ENCODE measurements around the gene MAPK8IP2. TPM values are rescaled to one million over a fixed set of nuclear protein-coding genes. Genes with fewer than 3 reads are reported as not detected.

The MAPK8IP2 gene
- total and polyA plus RNA-seq, 10 of the 15 experiments (the other 5 are each of a cell fraction or from before 2014, with no cell fraction given): 0.01 to 0.13 (median 0.06) TPM; not detected in 4

DNA sequence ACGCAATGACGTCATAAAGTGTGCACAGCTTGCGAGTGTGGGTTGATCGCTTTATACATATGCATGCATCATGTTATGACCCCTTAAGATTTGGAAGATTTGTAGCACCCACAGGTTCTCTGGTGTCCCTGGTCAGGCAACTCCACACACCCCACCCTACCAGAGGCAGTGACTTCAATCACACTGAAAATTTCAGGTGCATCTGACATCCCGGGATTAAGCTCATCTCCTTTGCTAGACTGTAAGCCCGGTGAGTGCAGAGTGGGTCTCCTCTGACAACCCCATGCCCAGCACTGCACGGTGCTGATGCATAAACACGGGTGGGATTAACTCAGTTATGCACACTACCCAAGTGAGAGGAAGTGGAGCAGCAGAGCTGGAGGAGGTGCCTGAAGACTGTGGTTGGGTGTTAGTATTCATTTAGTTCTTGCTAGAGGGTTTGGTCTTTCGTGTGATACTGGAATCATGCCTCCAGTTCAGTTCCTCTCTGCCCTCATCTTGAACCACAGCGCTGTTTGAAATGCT is 20.8 kb downstream of the MAPK8IP2 start:
- DNase-seq (ENCODE audit: low read depth, low spot score) (peak; percentile 69), FAIRE-seq (peak; percentile 92), ATAC-seq (peak; percentile 81)
- no TSS peak for BruUV-seq (replicated peaks)
- POLR2A ChIA-PET: interaction anchor here (0.5 to 2.1 kb wide), 12 partner anchors 39 to 370 kb away, joined by 3 to 11 read pairs (median 5); partner anchors contain the start of genes CHKB, HDAC10, LMF2 and NCAPH2
- intact Hi-C loops (cut with micrococcal nuclease; ENCODE audit: unreplicated experiment) (loop anchor here (5.0 kb wide), 3 partner anchors 71 to 379 kb away; no protein-coding TSS in a partner anchor), in situ Hi-C loops (cut with MboI) (loop anchor here (5.0 kb wide), 1 partner anchor 94 kb away; the partner anchor contains the start of gene SCO2)
- peak overlapping the region; percentile 70 for H3K4me3 ChIP-seq
- peaks cover 28% of the 10 kb centered on the region for H3K4me1 ChIP-seq (ENCODE audit: control insufficient read depth, insufficient read depth, low read length)
- H3K79me2 ChIP-seq (ENCODE audit: control insufficient read depth, insufficient read depth, low read length): no peaks in the 10 kb centered on the region
- no peaks in the 10 kb centered on the region for H3K27me3 ChIP-seq (replicated peaks in 1 of 2; ENCODE audit: control insufficient read depth in 2 of 2, insufficient read depth in 2 of 2, low read length in 1 of 2)
- CTCF ChIA-PET: interaction anchor here (0.5 to 3.5 kb wide), 50 partner anchors 9 to 472 kb away, joined by 3 to 32 read pairs (median 6); partner anchors contain the start of genes KLHDC7B, LMF2, NCAPH2 and PLXNB2
- H4K20me1 ChIP-seq (ENCODE audit: control insufficient read depth, insufficient read depth): no peaks in the 10 kb centered on the region
- WGBS (ENCODE audit: insufficient coverage, insufficient replicate concordance, low lambda C conversion rate, missing lambda C conversion rate): 0% methylated on average over 10 of the region's 10 CpGs
- peak overlapping the region; percentile 100 for H3K4me2 ChIP-seq (ENCODE audit: control insufficient read depth, insufficient read depth)
- no peaks in the 10 kb centered on the region; a peak in 2 of 4 replicates for H3K36me3 ChIP-seq (ENCODE audit: control insufficient read depth in 2 of 2, insufficient read depth in 2 of 2, low read length in 1 of 2)
- peak overlapping the region; percentile 97 for H3K27ac ChIP-seq (ENCODE audit: control insufficient read depth, insufficient read depth)
- no peaks in the 10 kb centered on the region for H3K9me3 ChIP-seq (replicated peaks; ENCODE audit: control insufficient read depth, insufficient read depth, low read length)
- RAD21 ChIA-PET (ENCODE audit: unreplicated experiment): interaction anchor here (0.5 to 4.0 kb wide), 27 partner anchors 11 to 380 kb away, joined by 3 to 43 read pairs (median 4); partner anchors contain the start of genes HDAC10, LMF2, NCAPH2 and SCO2
- SMC1A ChIA-PET (ENCODE audit: uncharacterized antibody, unreplicated experiment): interaction anchor here (0.7 to 3.4 kb wide), 23 partner anchors 12 to 380 kb away, joined by 3 to 20 read pairs (median 4); partner anchors contain the start of genes CHKB, LMF2, NCAPH2 and SCO2
- H2AFZ ChIP-seq (ENCODE audit: control insufficient read depth, low read depth, low read length): peak overlapping the region; percentile 87
- peak overlapping the region; percentile 84 for H3K9ac ChIP-seq (ENCODE audit: control insufficient read depth, insufficient read depth, low read length)
- no peak for TF ChIP-seq STAT1 (conservative IDR thresholded peaks at IDR 0.05)
- peak; percentile 53; the same call in 1 of the 2 replicates for TF ChIP-seq PAX5 (IDR thresholded peaks at IDR 0.05; ENCODE audit: borderline replicate concordance, low read depth, low read length)
- TF ChIP-seq SREBF1 (IDR thresholded peaks at IDR 0.05; ENCODE audit: low read length): no peak
- TF ChIP-seq YY1 (IDR thresholded peaks at IDR 0.05; ENCODE audit: low read depth, low read length): 0 out of 2 replicates have a peak, but pooled peaks have one; percentile 10
- 0 out of 2 replicates have a peak, but pooled peaks have one; percentile 49 for TF ChIP-seq CBFB (IDR thresholded peaks at IDR 0.05; ENCODE audit: low read depth)
- no peak for TF ChIP-seq HDGF (IDR thresholded peaks at IDR 0.05)
- TF ChIP-seq RUNX3 (IDR thresholded peaks at IDR 0.05; ENCODE audit: low read length): peak; percentile 85
- TF ChIP-seq, protein P1, sequence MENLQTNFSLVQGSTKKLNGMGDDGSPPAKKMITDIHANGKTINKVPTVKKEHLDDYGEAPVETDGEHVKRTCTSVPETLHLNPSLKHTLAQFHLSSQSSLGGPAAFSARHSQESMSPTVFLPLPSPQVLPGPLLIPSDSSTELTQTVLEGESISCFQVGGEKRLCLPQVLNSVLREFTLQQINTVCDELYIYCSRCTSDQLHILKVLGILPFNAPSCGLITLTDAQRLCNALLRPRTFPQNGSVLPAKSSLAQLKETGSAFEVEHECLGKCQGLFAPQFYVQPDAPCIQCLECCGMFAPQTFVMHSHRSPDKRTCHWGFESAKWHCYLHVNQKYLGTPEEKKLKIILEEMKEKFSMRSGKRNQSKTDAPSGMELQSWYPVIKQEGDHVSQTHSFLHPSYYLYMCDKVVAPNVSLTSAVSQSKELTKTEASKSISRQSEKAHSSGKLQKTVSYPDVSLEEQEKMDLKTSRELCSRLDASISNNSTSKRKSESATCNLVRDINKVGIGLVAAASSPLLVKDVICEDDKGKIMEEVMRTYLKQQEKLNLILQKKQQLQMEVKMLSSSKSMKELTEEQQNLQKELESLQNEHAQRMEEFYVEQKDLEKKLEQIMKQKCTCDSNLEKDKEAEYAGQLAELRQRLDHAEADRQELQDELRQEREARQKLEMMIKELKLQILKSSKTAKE (IDR thresholded peaks at IDR 0.05; ENCODE audit: low read depth, poor library complexity, severe bottlenecking): no peak
- TF ChIP-seq GATAD2B (conservative IDR thresholded peaks at IDR 0.05; ENCODE audit: low read depth): peak; percentile 48
- peak; percentile 73; the same call in 2 of the 3 replicates for TF ChIP-seq POU2F2 (IDR thresholded peaks at IDR 0.05; ENCODE audit: borderline replicate concordance, low read depth, low read length)
- TF ChIP-seq, protein P2, sequence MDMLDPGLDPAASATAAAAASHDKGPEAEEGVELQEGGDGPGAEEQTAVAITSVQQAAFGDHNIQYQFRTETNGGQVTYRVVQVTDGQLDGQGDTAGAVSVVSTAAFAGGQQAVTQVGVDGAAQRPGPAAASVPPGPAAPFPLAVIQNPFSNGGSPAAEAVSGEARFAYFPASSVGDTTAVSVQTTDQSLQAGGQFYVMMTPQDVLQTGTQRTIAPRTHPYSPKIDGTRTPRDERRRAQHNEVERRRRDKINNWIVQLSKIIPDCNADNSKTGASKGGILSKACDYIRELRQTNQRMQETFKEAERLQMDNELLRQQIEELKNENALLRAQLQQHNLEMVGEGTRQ (IDR thresholded peaks at IDR 0.05; ENCODE audit: borderline replicate concordance, low read depth, low read length): no peak; the same call in 1 of the 2 replicates
- 0 out of 2 replicates have a peak, but pooled peaks have one; percentile 33 for TF ChIP-seq POLR2A (IDR thresholded peaks at IDR 0.05; ENCODE audit: low read depth, low read length)
- TF ChIP-seq SMARCA5 (IDR thresholded peaks at IDR 0.05): peak; percentile 5; the same call in 1 of the 2 replicates
- TF ChIP-seq DPF2 (IDR thresholded peaks at IDR 0.05): peak; percentile 17; the same call in 1 of the 2 replicates
- 0 out of 2 replicates have a peak, but pooled peaks have one; percentile 23 for TF ChIP-seq IRF4 (IDR thresholded peaks at IDR 0.05; ENCODE audit: low read depth, low read length)
- peak; percentile 48; the same call in 1 of the 2 replicates for TF ChIP-seq POLR2AphosphoS5 (IDR thresholded peaks at IDR 0.05; ENCODE audit: low read length)
- peak; percentile 22; the same call in 1 of the 2 replicates for TF ChIP-seq JUNB (IDR thresholded peaks at IDR 0.05)
- TF ChIP-seq TBL1XR1 (IDR thresholded peaks at IDR 0.05; ENCODE audit: low read depth, low read length): 0 out of 2 replicates have a peak, but pooled peaks have one; percentile 3
- TF ChIP-seq, protein P3, sequence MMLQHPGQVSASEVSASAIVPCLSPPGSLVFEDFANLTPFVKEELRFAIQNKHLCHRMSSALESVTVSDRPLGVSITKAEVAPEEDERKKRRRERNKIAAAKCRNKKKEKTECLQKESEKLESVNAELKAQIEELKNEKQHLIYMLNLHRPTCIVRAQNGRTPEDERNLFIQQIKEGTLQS (IDR thresholded peaks at IDR 0.05; ENCODE audit: borderline replicate concordance, extremely low read depth, low read depth, low read length): no peak
- TF ChIP-seq SPI1 (IDR thresholded peaks at IDR 0.05; ENCODE audit: borderline replicate concordance, insufficient read depth, low read depth, low read length): peak; percentile 93
